NT2/D1 (cell line): Measurements from ENCODE around the gene ROBO1.

ENCODE experiments used
- SUZ12 ChIP-seq: IDR thresholded peaks from 2 replicates; pipeline ENCODE4 v1.6.1; 2011; ENCODE audit not compliant: insufficient read length, insufficient read depth; ENCODE audit errors: extremely low read depth
- YY1 ChIP-seq: IDR thresholded peaks from 2 replicates; pipeline ENCODE4 v1.6.1; 2011; ENCODE audit not compliant: insufficient read length, insufficient read depth
- ZNF274 ChIP-seq: IDR thresholded peaks from 2 replicates; pipeline ENCODE4 v1.6.1; 2011; ENCODE audit warnings: mild to moderate bottlenecking, low read depth, low read length

GRCh38 chr3:78970656-78971055 lies 797.1 kb downstream of the ROBO1 start:
- TF ChIP-seq SUZ12 (no peak), ZNF274 (no peak), YY1 (no peak)
